Panc1 (cell line): ENCODE measurements around the gene LIPC. TPM values are rescaled to one million over a fixed set of nuclear protein-coding genes. Genes with fewer than 3 reads are reported as not detected.

ENCODE experiments used
- ATAC-seq: fragments of 200-7000 bp; cut with Tn5 transposase; 2 replicates; pipeline ENCODE4 v1.9.1; 2020; ENCODE audit warnings: mild to moderate bottlenecking, moderate library complexity
- BruUV-seq: library from RNA; stranded (reverse); fragments of 400-500 nt; replicated peaks from 2 replicates; lab custom pipeline; 2021; lab: Mats Ljungman, UMichigan
- CTCF ChIA-PET: fragments of 300-600 bp; sonication (Branson Sonifier 250); formaldehyde crosslinking; loops from one replicate; lab custom pipeline; 2022; ENCODE audit warnings: antibody characterized with exemption; lab: Charles Lee
- POLR2A ChIA-PET: fragments of 300-600 bp; sonication (Branson Sonifier 250); formaldehyde crosslinking; loops from one replicate; lab custom pipeline; 2022; ENCODE audit warnings: antibody characterized with exemption; lab: Charles Lee
- DNase-seq: peaks from one replicate; pipeline ENCODE4 v3.0.0-alpha.2; 2010; ENCODE audit warnings: low read depth, low spot score
- H3K27ac ChIP-seq: 2 replicates; pipeline ENCODE4 v1.5.1; 2011; ENCODE audit warnings: mild to moderate bottlenecking, low read length, inconsistent platforms
- H3K27me3 ChIP-seq: fragments of 200-500 bp; sonication (Bioruptor generic); 2 replicates; pipeline ENCODE4 v1.6.0; 2014; ENCODE audit warnings: low read length, inconsistent platforms; ENCODE audit not compliant: control insufficient read depth, insufficient read depth
- H3K36me3 ChIP-seq: fragments of 200-500 bp; sonication (Bioruptor generic); 2 replicates; pipeline ENCODE4 v1.5.1; 2014; ENCODE audit warnings: inconsistent platforms, mild to moderate bottlenecking, low read length, moderate library complexity; ENCODE audit not compliant: control insufficient read depth, insufficient read depth
- H3K4me1 ChIP-seq: 2 replicates; pipeline ENCODE4 v1.5.1; 2011; ENCODE audit warnings: inconsistent platforms, mild to moderate bottlenecking, low read length, moderate library complexity; ENCODE audit not compliant: control insufficient read depth, insufficient read depth
- H3K4me3 ChIP-seq, 2 experiments: 2 replicates each; pipeline ENCODE4 v1.5.1; 2011 to 2012; ENCODE audit warnings: low read depth in 2 of 2, low read length in 2 of 2, mild to moderate bottlenecking in 2 of 2, inconsistent platforms in 1 of 2, moderate library complexity in 1 of 2
- H3K9me3 ChIP-seq: fragments of 200-500 bp; sonication (Bioruptor generic); 2 replicates; pipeline ENCODE4 v1.5.1; 2014; ENCODE audit warnings: low read depth, mild to moderate bottlenecking, inconsistent platforms, low read length, moderate library complexity; ENCODE audit not compliant: control insufficient read depth, insufficient read depth
- CTCF ChIP-seq: fragments of 450-650 bp; IDR thresholded peaks from 2 replicates; pipeline ENCODE4 v1.5.1; 2017; ENCODE audit warnings: mild to moderate bottlenecking
- POLR2AphosphoS5 ChIP-seq: IDR thresholded peaks from 2 replicates; pipeline ENCODE4 v1.6.1; 2012; ENCODE audit warnings: mild to moderate bottlenecking, low read depth, low read length, moderate library complexity
- REST ChIP-seq, 2 experiments: IDR thresholded peaks; 2 replicates each; pipeline ENCODE4 v1.6.1; 2011 to 2012; ENCODE audit warnings: low read depth in 2 of 2, control low read depth in 1 of 2, low read length in 1 of 2, mild to moderate bottlenecking in 1 of 2, moderate library complexity in 1 of 2; ENCODE audit not compliant: insufficient read depth in 1 of 2
- SIN3A ChIP-seq: IDR thresholded peaks from 2 replicates; pipeline ENCODE4 v1.6.1; 2012; ENCODE audit warnings: low read depth, mild to moderate bottlenecking, low read length, moderate library complexity, borderline replicate concordance; ENCODE audit not compliant: insufficient read depth
- TCF7L2 ChIP-seq: IDR thresholded peaks from 2 replicates; pipeline ENCODE4 v1.6.1; 2011; ENCODE audit warnings: mild to moderate bottlenecking, low read depth, low read length, inconsistent platforms
- in situ Hi-C: cut with HindIII; loops from 2 replicates; pipeline ENCODE4 v1.10.0; 2016; ENCODE audit warnings: low sequenced_read_pairs, low pct_unique_long_range_greater_than_20kb
- intact Hi-C: fragments of 100-400 bp; cut with micrococcal nuclease; formaldehyde crosslinking; loops from one replicate; pipeline ENCODE4 v1.10.0; 2022; ENCODE audit not compliant: unreplicated experiment
- total RNA-seq: library from RNA; stranded (reverse); gene quantifications from one replicate; pipeline ENCODE4 v1.2.1, GENCODE V29; 2021; ENCODE audit not compliant: unreplicated experiment

The LIPC gene
- total RNA-seq, 1 experiment from 2014 or later, result not detected

GRCh38 chr15:58501006-58501405, 69.2 kb downstream of the LIPC start:
- Histone ChIP-seq H3K4me3 (no peak overlapping the region), H3K36me3 (no peaks in the 10 kb centered on the region), H3K27ac (no peak overlapping the region), H3K9me3 (no peaks in the 10 kb centered on the region), H3K4me1 (no peaks in the 10 kb centered on the region), H3K27me3 (no peaks in the 10 kb centered on the region)
- no peak for TF ChIP-seq SIN3A
- TF ChIP-seq TCF7L2, result no peak
- TF ChIP-seq REST (IDR thresholded peaks at IDR 0.05; ENCODE audit: insufficient read depth in 1 of 2, low read depth in 2 of 2, low read length in 1 of 2), result no peak
- no peak for TF ChIP-seq POLR2AphosphoS5
- no peak for TF ChIP-seq CTCF
- CTCF ChIA-PET, result no interaction called here
- POLR2A ChIA-PET, result no interaction called here
- intact Hi-C loops (no loop called here), in situ Hi-C loops (no loop called here)
- ATAC-seq (no peak), DNase-seq (no peak)
- no TSS peak for BruUV-seq

GRCh38 chr15:58501636-58502188, 69.9 kb downstream of the LIPC start:
- no peaks in the 10 kb centered on the region for H3K27me3 ChIP-seq
- H3K27ac ChIP-seq, result no peak overlapping the region
- H3K4me1 ChIP-seq, result no peaks in the 10 kb centered on the region
- ATAC-seq (no peak), DNase-seq (no peak)
- no peaks in the 10 kb centered on the region for H3K9me3 ChIP-seq
- intact Hi-C loops, result no loop called here
- in situ Hi-C loops, result no loop called here
- no TSS peak for BruUV-seq
- ChIA-PET CTCF (interaction anchor here (0.5 kb wide), 1 partner anchor 248 kb away, joined by 6 read pairs; no protein-coding TSS in a partner anchor), POLR2A (no interaction called here)
- no peak overlapping the region for H3K4me3 ChIP-seq
- H3K36me3 ChIP-seq, result no peaks in the 10 kb centered on the region
- no peak for TF ChIP-seq REST (IDR thresholded peaks at IDR 0.05; ENCODE audit: insufficient read depth in 1 of 2, low read depth in 2 of 2, low read length in 1 of 2)
- no peak for TF ChIP-seq TCF7L2
- TF ChIP-seq POLR2AphosphoS5, result no peak
- no peak for TF ChIP-seq CTCF
- no peak for TF ChIP-seq SIN3A
